ENCODE measurements around the gene CHST11.

The CHST11 gene

GRCh38 chr12:104654665-104655609 lies 198.2 kb downstream of the CHST11 start:
- no peak for TF ChIP-seq CTCF (IDR thresholded peaks at IDR 0.05; ENCODE audit: borderline replicate concordance, control extremely low read depth, extremely low read depth, insufficient read depth, missing control alignments)
- no peak for DNase-seq (ENCODE audit: low spot score)
- in situ Hi-C loops (cut with MboI; ENCODE audit: low sequenced_read_pairs, unreplicated experiment) = no loop called here

- in situ Hi-C loops (cut with MboI; ENCODE audit: low sequenced_read_pairs, unreplicated experiment) = no loop called here
- DNase-seq (ENCODE audit: low spot score) = no peak
- TF ChIP-seq CTCF (IDR thresholded peaks at IDR 0.05; ENCODE audit: borderline replicate concordance, control extremely low read depth, extremely low read depth, insufficient read depth, missing control alignments) = no peak
These were observed 199.6 kb downstream of the CHST11 start for GRCh38 chr12:104656383-104656782.

- in situ Hi-C loops (cut with MboI; ENCODE audit: low sequenced_read_pairs, unreplicated experiment) = no loop called here
- TF ChIP-seq CTCF (IDR thresholded peaks at IDR 0.05; ENCODE audit: borderline replicate concordance, control extremely low read depth, extremely low read depth, insufficient read depth, missing control alignments) = no peak
These were observed 200.2 kb downstream of the CHST11 start for GRCh38 chr12:104656921-104657320.

DNA sequence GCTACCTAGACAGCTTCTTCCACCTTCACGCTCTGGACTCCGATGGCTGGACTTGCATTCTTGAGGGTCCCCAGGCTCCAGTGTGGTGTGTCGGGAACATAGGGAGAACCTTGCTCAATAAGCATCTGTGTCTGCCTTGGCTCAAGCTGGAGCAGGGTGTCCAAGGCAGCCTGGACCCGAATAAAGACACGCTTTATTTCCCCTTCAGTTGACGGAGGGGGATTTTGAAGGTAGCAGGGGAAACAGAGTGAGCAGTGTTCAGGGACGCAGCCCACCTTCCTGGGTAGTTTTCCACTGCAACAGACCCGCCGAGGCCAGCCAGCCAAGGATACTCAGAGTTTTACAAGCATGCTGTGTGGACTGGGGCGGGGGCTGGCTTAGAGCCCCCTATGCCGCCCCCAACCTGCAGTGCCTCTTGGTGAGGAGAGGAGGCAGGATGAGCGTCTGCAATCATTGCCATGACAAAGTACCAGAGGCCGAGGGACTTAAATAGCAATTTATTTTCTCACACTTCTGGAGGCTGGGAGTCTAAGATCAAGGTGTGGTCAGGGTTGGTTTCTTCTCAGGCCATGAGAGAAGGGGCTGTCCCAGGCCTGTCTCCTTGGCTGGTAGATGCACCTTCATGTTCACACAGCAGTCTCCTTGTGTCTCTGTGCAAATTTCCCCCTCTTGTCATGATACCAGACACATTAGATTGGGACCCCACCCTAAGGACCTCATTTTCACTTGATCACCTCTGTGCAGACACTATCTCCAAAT lies 201.2 kb downstream of the CHST11 start:
- in situ Hi-C loops (cut with MboI; ENCODE audit: low sequenced_read_pairs, unreplicated experiment) = no loop called here
- peak; percentile 32 for DNase-seq (ENCODE audit: low spot score)
- TF ChIP-seq CTCF (IDR thresholded peaks at IDR 0.05; ENCODE audit: borderline replicate concordance, control extremely low read depth, extremely low read depth, insufficient read depth, missing control alignments) = no peak

More at GRCh38 chr12:104656921-104657320, 200.2 kb downstream of the CHST11 start:
- DNase-seq (ENCODE audit: low spot score) = no peak

GRCh38 chr12:104659058-104659457 lies 202.3 kb downstream of the CHST11 start:
- TF ChIP-seq CTCF (IDR thresholded peaks at IDR 0.05; ENCODE audit: borderline replicate concordance, control extremely low read depth, extremely low read depth, insufficient read depth, missing control alignments) = no peak
- in situ Hi-C loops (cut with MboI; ENCODE audit: low sequenced_read_pairs, unreplicated experiment) = no loop called here
- DNase-seq (ENCODE audit: low spot score) = no peak

GRCh38 chr12:104662203-104662602 lies 205.5 kb downstream of the CHST11 start:
- DNase-seq (ENCODE audit: low spot score) = no peak
- no peak for TF ChIP-seq CTCF (IDR thresholded peaks at IDR 0.05; ENCODE audit: borderline replicate concordance, control extremely low read depth, extremely low read depth, insufficient read depth, missing control alignments)
- in situ Hi-C loops (cut with MboI; ENCODE audit: low sequenced_read_pairs, unreplicated experiment) = no loop called here
